Measurements from ENCODE around the gene COL24A1.

DNA sequence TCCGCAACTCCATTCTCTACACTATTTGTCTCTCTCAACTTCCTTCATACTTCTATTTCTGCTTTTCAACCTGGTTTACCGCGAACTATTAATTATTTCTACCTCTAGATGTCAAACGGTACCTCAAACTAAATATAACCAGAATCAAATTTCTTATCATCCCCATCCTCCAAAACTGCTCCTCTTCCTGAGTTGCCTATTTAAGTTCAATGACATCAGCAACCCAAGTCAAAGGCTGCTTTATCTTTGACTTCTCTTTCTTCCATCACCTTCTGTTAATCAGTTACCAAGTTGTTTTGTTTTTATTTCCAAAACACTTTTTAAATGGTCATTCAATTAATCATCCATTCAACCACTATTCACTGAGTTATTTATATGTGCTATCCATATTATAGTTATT, 171.9 kb downstream of the COL24A1 start:
- TF ChIP-seq CTCF (IDR thresholded peaks at IDR 0.05), result no peak
- TF ChIP-seq EZH2 (IDR thresholded peaks at IDR 0.05; ENCODE audit: borderline replicate concordance, insufficient read depth, low read depth, low read length, poor library complexity, severe bottlenecking), result no peak
